ENCODE measurements around the gene TMEM255A. TPM values are rescaled to one million over a fixed set of nuclear protein-coding genes. Genes with fewer than 3 reads are reported as not detected.

The TMEM255A gene
- total RNA-seq, 4 donors from 2014 or later = 3.9 to 7.1 (median 6.1) TPM

DNA sequence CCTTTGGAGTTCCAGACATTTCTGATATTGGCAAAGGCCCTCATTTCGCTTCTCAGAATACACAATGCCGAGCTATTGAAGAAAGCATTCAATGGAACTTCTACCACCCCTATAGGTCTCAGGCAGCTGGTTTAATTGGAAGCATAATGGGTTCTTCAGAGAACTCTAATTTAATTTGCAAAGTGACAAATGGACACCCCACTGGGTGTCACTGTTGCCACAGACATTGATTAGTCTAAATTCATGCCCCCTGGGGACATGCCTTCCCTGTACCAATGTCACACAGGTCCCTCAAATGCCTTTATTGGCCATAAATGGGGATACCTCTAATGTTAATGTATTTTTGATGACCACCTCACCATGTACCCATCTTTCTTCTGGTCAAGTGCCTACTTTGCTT lies 22.9 kb upstream of the TMEM255A start:
- no peaks in the 10 kb centered on the region for H3K36me3 ChIP-seq
- H3K27ac ChIP-seq = no peak overlapping the region
- no peak overlapping the region for H3K4me3 ChIP-seq
- WGBS, 2 donors = 46 to 88% methylated on average over 2 of the region's 2 CpGs
- no peak for TF ChIP-seq POLR2A (IDR thresholded peaks at IDR 0.05)
- no peak for TF ChIP-seq CTCF (IDR thresholded peaks at IDR 0.05)
- no peak for TF ChIP-seq EP300 (IDR thresholded peaks at IDR 0.05)
- peaks cover 0 to 24% (median 10%) of the 10 kb centered on the region in 4 donors for H3K9me3 ChIP-seq
- DNase-seq (ENCODE audit: low spot score in 2 of 2) = no peak
- H3K27me3 ChIP-seq = no peaks in the 10 kb centered on the region
- no peaks in the 10 kb centered on the region for H3K4me1 ChIP-seq

GRCh38 chrX:120332394-120332793 lies 21.1 kb upstream of the TMEM255A start:
- no peak for TF ChIP-seq CTCF (IDR thresholded peaks at IDR 0.05)
- no peak for TF ChIP-seq EP300 (IDR thresholded peaks at IDR 0.05)
- no peak for TF ChIP-seq POLR2A (IDR thresholded peaks at IDR 0.05)
- H3K9me3 ChIP-seq = peaks cover 0 to 16% (median 6%) of the 10 kb centered on the region in 4 donors
- H3K27me3 ChIP-seq = no peaks in the 10 kb centered on the region
- no peak for DNase-seq (ENCODE audit: low spot score in 2 of 2)
- H3K4me3 ChIP-seq = no peak overlapping the region
- H3K36me3 ChIP-seq = no peaks in the 10 kb centered on the region
- H3K27ac ChIP-seq = no peak overlapping the region
- 71 to 85% methylated on average over 1 of the region's 1 CpG for WGBS, 2 donors
- no peaks in the 10 kb centered on the region for H3K4me1 ChIP-seq

- Histone ChIP-seq H3K9me3 (peaks cover 0 to 3% (median 0%) of the 10 kb centered on the region in 4 donors), H3K27ac (no peak overlapping the region), H3K4me3 (no peak overlapping the region), H3K27me3 (no peaks in the 10 kb centered on the region), H3K36me3 (no peaks in the 10 kb centered on the region), H3K4me1 (no peaks in the 10 kb centered on the region)
- TF ChIP-seq EP300 (IDR thresholded peaks at IDR 0.05) (no peak), POLR2A (IDR thresholded peaks at IDR 0.05) (no peak), CTCF (IDR thresholded peaks at IDR 0.05) (no peak)
- 81 to 100% methylated on average over 2 of the region's 2 CpGs for WGBS, 2 donors
- DNase-seq (ENCODE audit: low spot score in 2 of 2) = no peak
Observed at GRCh38 chrX:120331116-120331515, 19.9 kb upstream of the TMEM255A start.

- Histone ChIP-seq H3K36me3 (no peaks in the 10 kb centered on the region), H3K9me3 (no peaks in the 10 kb centered on the region), H3K27me3 (peaks cover 0 to 12% of the 10 kb centered on the region in 2 donors), H3K4me1 (no peaks in the 10 kb centered on the region), H3K4me3 (no peak overlapping the region), H3K27ac (no peak overlapping the region)
- no peak for DNase-seq (ENCODE audit: low spot score in 2 of 2)
- no peak for TF ChIP-seq CTCF (IDR thresholded peaks at IDR 0.05)
- no peak for TF ChIP-seq EP300 (IDR thresholded peaks at IDR 0.05)
- no peak for TF ChIP-seq POLR2A (IDR thresholded peaks at IDR 0.05)
- 76 to 85% methylated on average over 4 of the region's 4 CpGs for WGBS, 2 donors
Observed at GRCh38 chrX:120321520-120322281, 10.4 kb upstream of the TMEM255A start.

- Histone ChIP-seq H3K9me3 (no peaks in the 10 kb centered on the region), H3K27ac (no peak overlapping the region), H3K4me1 (no peaks in the 10 kb centered on the region), H3K27me3 (peaks cover 0 to 35% of the 10 kb centered on the region in 2 donors), H3K4me3 (no peak overlapping the region), H3K36me3 (no peaks in the 10 kb centered on the region)
- TF ChIP-seq EP300 (IDR thresholded peaks at IDR 0.05) (no peak), POLR2A (IDR thresholded peaks at IDR 0.05) (no peak), CTCF (IDR thresholded peaks at IDR 0.05) (no peak)
- no peak for DNase-seq (ENCODE audit: low spot score in 2 of 2)
- WGBS, 2 donors = 54 to 66% methylated on average over 4 of the region's 4 CpGs
Observed at GRCh38 chrX:120318411-120318810, 7.2 kb upstream of the TMEM255A start.
